K562 (cell line): ENCODE data around the gene PACSIN1. TPM values are rescaled to one million over a fixed set of nuclear protein-coding genes. Genes with fewer than 3 reads are reported as not detected.
A peak's percentile ranks its signal among the peaks of the same experiment; 100 is the strongest.

Experiments
- ATAC-seq: fragments of 200-7000 bp; cut with Tn5 transposase; 3 replicates; pipeline ENCODE4 v1.9.1; 2020; ENCODE audit warnings: moderate library complexity
- BruUV-seq: library from RNA; stranded (reverse); fragments of 400-500 nt; replicated peaks from 2 replicates; lab custom pipeline; 2021; lab: Mats Ljungman, UMichigan
- CTCF ChIA-PET: fragments of 300-600 bp; formaldehyde crosslinking; extraction: SDS; loops from one replicate; lab custom pipeline; 2021; ENCODE audit warnings: low intra/inter-chr PET ratio; lab: Yijun Ruan, JAX
- POLR2A ChIA-PET: fragments of 300-600, 350-650 bp; sonication (Branson Sonifier 250); formaldehyde crosslinking; extraction: SDS; loops from one replicate; lab custom pipeline; 2021; ENCODE audit warnings: antibody characterized with exemption, inconsistent platforms; lab: Yijun Ruan, JAX
- DNase-seq, 4 experiments: peaks; one replicate each; pipeline versions ENCODE4 v3.0.0 to v3.0.0-alpha.2; 2011 to 2018; ENCODE audit warnings: low spot score in 3 of 4, mixed read lengths in 3 of 4; ENCODE audit errors: extremely low read depth in 1 of 4
- FAIRE-seq: peaks from 2 replicates; lab custom pipeline; 2011; peaks lifted over from hg19 to GRCh38; lab: Jason Lieb, UNC
- H2AFZ ChIP-seq: 2 replicates; pipeline ENCODE4 v1.6.0; 2011; ENCODE audit warnings: low read depth, low read length, control low read depth, inconsistent platforms
- H3K27ac ChIP-seq: fragments of 200-600 bp; 3 replicates; pipeline ENCODE4 v1.8.0; 2011; ENCODE audit warnings: low read depth, mild to moderate bottlenecking, control low read depth, inconsistent platforms, low read length, moderate library complexity, mixed read lengths; ENCODE audit errors: extremely low read depth
- H3K27me3 ChIP-seq, 2 experiments: fragments of 300-600 bp in 1 of 2; 2 replicates in 1 of 2; 3 replicates in 1 of 2; pipeline versions ENCODE4 v1.6.0 to v1.8.0; 2011; ENCODE audit warnings: inconsistent platforms in 2 of 2, low read length in 2 of 2, mild to moderate bottlenecking in 1 of 2, mixed read lengths in 1 of 2, moderate library complexity in 1 of 2; ENCODE audit not compliant: control insufficient read depth in 2 of 2, insufficient read depth in 2 of 2
- H3K36me3 ChIP-seq: fragments of 300-600 bp; 3 replicates; pipeline ENCODE4 v1.8.0; 2011; ENCODE audit warnings: mild to moderate bottlenecking, low read length, inconsistent platforms; ENCODE audit not compliant: control insufficient read depth, insufficient read depth
- H3K4me1 ChIP-seq, 2 experiments: fragments of 200-600 bp in 1 of 2; replicated peaks in 1 of 2; 2 replicates in 1 of 2; 3 replicates in 1 of 2; pipeline versions ENCODE4 v1.5.1 to v1.8.0; 2011; ENCODE audit warnings: inconsistent platforms in 2 of 2, low read length in 2 of 2, mild to moderate bottlenecking in 1 of 2, mixed read lengths in 1 of 2, moderate library complexity in 1 of 2; ENCODE audit not compliant: control insufficient read depth in 2 of 2, insufficient read depth in 2 of 2
- H3K4me2 ChIP-seq: 2 replicates; pipeline ENCODE4 v1.6.1; 2011; ENCODE audit warnings: low read length, control low read depth, inconsistent platforms, mixed read lengths; ENCODE audit not compliant: insufficient read depth
- H3K4me3 ChIP-seq: fragments of 200-600 bp; sonication (generic), shearing (Covaris generic); 2 replicates; pipeline ENCODE4 v1.5.1; 2016; ENCODE audit warnings: control low read depth, inconsistent platforms
- H3K79me2 ChIP-seq: fragments of 200-600 bp; 3 replicates; pipeline ENCODE4 v1.8.0; 2011; ENCODE audit warnings: low read length, inconsistent platforms; ENCODE audit not compliant: control insufficient read depth, insufficient read depth
- H3K9ac ChIP-seq, 2 experiments: 2 replicates each; pipeline versions ENCODE4 v1.6.0 to v1.6.1; 2011; ENCODE audit warnings: low read depth in 2 of 2, low read length in 2 of 2, control low read depth in 1 of 2, inconsistent platforms in 1 of 2, mild to moderate bottlenecking in 1 of 2, mixed read lengths in 1 of 2; ENCODE audit not compliant: insufficient read depth in 1 of 2
- H3K9me1 ChIP-seq: one replicate; pipeline ENCODE4 v1.6.0; 2011; ENCODE audit warnings: inconsistent platforms, mild to moderate bottlenecking, low read length, moderate library complexity; ENCODE audit not compliant: control insufficient read depth, insufficient read depth
- H3K9me3 ChIP-seq: replicated peaks from 2 replicates; pipeline ENCODE4 v1.5.1; 2011; ENCODE audit warnings: low read depth, low read length, inconsistent platforms; ENCODE audit not compliant: control insufficient read depth, insufficient read depth
- H4K20me1 ChIP-seq: replicated peaks from 2 replicates; pipeline ENCODE4 v1.6.1; 2011; ENCODE audit warnings: low read length, inconsistent platforms, mixed read lengths; ENCODE audit not compliant: control insufficient read depth, insufficient read depth
- CBX8 ChIP-seq: fragments of 200-600 bp; sonication (generic); IDR thresholded peaks from 2 replicates; pipeline ENCODE4 v1.6.1; 2012; ENCODE audit warnings: borderline replicate concordance, mixed run types, low read depth, mild to moderate bottlenecking, moderate library complexity, mixed read lengths, low read length, control low read depth, inconsistent platforms; ENCODE audit not compliant: poor library complexity, severe bottlenecking; ENCODE audit errors: extremely low read depth
- POLR2A ChIP-seq: fragments of 450-650 bp; conservative IDR thresholded peaks from 2 replicates; pipeline ENCODE4 v1.6.1; 2016
- POLR2G ChIP-seq: fragments of 200-400 bp; formaldehyde crosslinking; IDR thresholded peaks from 2 replicates; pipeline ENCODE4 v1.6.1; 2017; ENCODE audit warnings: low read depth, mild to moderate bottlenecking, antibody characterized with exemption, low read length, moderate library complexity
- RBM22 ChIP-seq: fragments of 200-400 bp; formaldehyde crosslinking; IDR thresholded peaks from 2 replicates; pipeline ENCODE4 v1.6.1; 2018; ENCODE audit warnings: low read length, low read depth; ENCODE audit not compliant: poor library complexity, severe bottlenecking
- RUNX1 ChIP-seq: sonication (generic); IDR thresholded peaks from 2 replicates; pipeline ENCODE4 v1.6.1; 2016; ENCODE audit warnings: antibody characterized with exemption, low read depth
- THRAP3 ChIP-seq: fragments of 450-650 bp; IDR thresholded peaks from 2 replicates; pipeline ENCODE4 v1.6.1; 2016; ENCODE audit warnings: mild to moderate bottlenecking, inconsistent platforms, borderline replicate concordance
- WGBS: fragments of 100-300 bp; shearing (Covaris generic); methylation state at CpG from one replicate; pipeline ENCODE4 v1.1.6; 2016; ENCODE audit warnings: low coverage, mixed read lengths; ENCODE audit not compliant: insufficient coverage; ENCODE audit errors: missing lambda C conversion rate; 5-methylcytosine and 5-hydroxymethylcytosine counted together
- in situ Hi-C: fragments of 300-500 bp; cut with MboI; formaldehyde crosslinking; loops from 4 replicates; pipeline ENCODE4 v1.15.0; 2018; ENCODE audit warnings: inconsistent platforms, mixed read lengths
- intact Hi-C: fragments of 100-400 bp; cut with micrococcal nuclease; formaldehyde crosslinking; loops from 2 replicates; pipeline ENCODE4 v1.14.2; 2022
- polyA plus RNA-seq, 8 experiments: library from polyadenylated mRNA; depleted of rRNA in 4 of 8; stranded (reverse) in 5 of 8; unstranded in 3 of 8; fragments of >200 nt; fragmentation: Nextera tagmentation in 2 of 8; fragmentation: Illumina TruSeq in 1 of 8; extraction: Ambion mirVana in 2 of 8; extraction: Trizol in 1 of 8; gene quantifications; 2 replicates each; pipeline versions ENCODE4 v1.2.1 to v1.2.3, GENCODE V29; 2011 to 2014; ENCODE audit warnings: inconsistent platforms in 1 of 8, missing spikeins in 1 of 8
- total RNA-seq, 7 experiments: library from RNA; depleted of rRNA in 6 of 7; stranded (reverse); fragments of >200 nt in 6 of 7; fragmentation: Illumina TruSeq in 2 of 7; extraction: Trizol in 2 of 7; gene quantifications; 2 replicates each; pipeline versions ENCODE4 v1.2.1 to v1.2.3, GENCODE V29; 2011 to 2021; ENCODE audit warnings: low replicate concordance in 1 of 7

Gene PACSIN1
- total and polyA plus RNA-seq, 9 of the 15 experiments (the other 6 are each of a cell fraction or from before 2014, with no cell fraction given): 0.01 to 1.7 (median 0.45) TPM

DNA sequence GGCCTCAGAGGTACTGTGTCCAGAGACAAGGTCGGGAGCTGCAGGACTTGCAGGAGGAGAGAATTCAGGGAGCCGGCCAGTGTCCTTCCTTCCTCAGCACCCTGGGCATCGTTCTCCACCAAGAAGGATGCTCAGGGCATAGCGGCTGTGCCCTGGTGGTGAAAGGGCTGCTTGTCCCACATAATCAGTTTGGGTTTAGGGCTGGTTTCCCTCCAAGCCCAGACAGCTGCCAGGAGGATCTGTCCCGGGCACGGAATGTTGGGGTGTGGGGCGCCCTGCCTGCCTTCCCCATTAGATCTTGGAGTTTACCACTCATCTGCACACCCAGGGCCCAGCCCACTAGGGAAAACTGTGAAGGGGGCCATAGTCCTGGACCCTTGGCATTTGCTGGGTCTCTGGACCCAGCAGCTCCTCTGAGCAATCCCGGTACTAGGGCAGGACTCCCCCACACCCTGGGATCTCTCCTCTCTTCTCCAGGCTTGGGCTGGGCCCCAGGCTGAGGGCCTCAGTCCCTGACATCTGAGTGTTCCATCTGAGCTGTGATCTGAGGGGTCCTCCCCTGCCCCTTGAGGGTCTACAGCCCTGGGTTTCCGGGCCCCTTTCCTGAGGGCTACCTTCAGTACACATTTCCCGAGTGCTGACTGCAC, 108.9 kb downstream of the PACSIN1 start:
- POLR2A ChIA-PET: interaction anchor here (1.0 to 1.5 kb wide), 7 partner anchors 9 to 30 kb away, joined by 3 to 6 read pairs (median 3); no protein-coding TSS in a partner anchor
- peak overlapping the region in 1 of 2 experiments; percentile 49; a peak in 1 of 4 replicates for H3K9ac ChIP-seq
- CTCF ChIA-PET: no interaction called here
- in situ Hi-C loops (no loop called here), intact Hi-C loops (no loop called here)
- DNase-seq: no peak
- no peak overlapping the region for H3K4me2 ChIP-seq
- TF ChIP-seq POLR2G: peak; percentile 38
- TF ChIP-seq RBM22: peak; percentile 30
- TF ChIP-seq CBX8: no peak
- no peak for TF ChIP-seq RUNX1
- 0 out of 2 replicates have a peak, but pooled peaks have one; percentile 22 for TF ChIP-seq POLR2A
- no peak for TF ChIP-seq THRAP3
- no peak overlapping the region for H2AFZ ChIP-seq
- H3K4me1 ChIP-seq: peaks cover 10 to 34% of the 10 kb centered on the region in 2 experiments; a peak in 4 of 5 replicates
- 51% methylated on average over 9 of the region's 10 CpGs for WGBS
- no peaks in the 10 kb centered on the region; the same call in 1 of the 2 replicates for H4K20me1 ChIP-seq
- H3K79me2 ChIP-seq: no peaks in the 10 kb centered on the region
- H3K27me3 ChIP-seq: no peaks in the 10 kb centered on the region
- peak; percentile 5; the same call in 1 of the 3 replicates for ATAC-seq
- no peak for FAIRE-seq
- H3K4me3 ChIP-seq: no peak overlapping the region
- BruUV-seq: no TSS peak
- no peaks in the 10 kb centered on the region for H3K9me3 ChIP-seq
- no peaks in the 10 kb centered on the region for H3K9me1 ChIP-seq
- H3K27ac ChIP-seq: no peak overlapping the region
- no peaks in the 10 kb centered on the region for H3K36me3 ChIP-seq
